HG03469 (cell line): ENCODE data around the gene DPPA4.

ENCODE experiments used
- ATAC-seq: cut with Tn5 transposase; IDR thresholded peaks from one replicate; pipeline ENCODE4 v1.9.1; 2021; ENCODE audit warnings: mild to moderate bottlenecking, moderate library complexity, moderate number of reproducible peaks; ENCODE audit not compliant: unreplicated experiment

Gene DPPA4

GRCh38 chr3:109339197-109339596 lies 1.9 kb upstream of the DPPA4 start:
- ATAC-seq = no peak

GRCh38 chr3:109338322-109338721 lies 976 bp upstream of the DPPA4 start:
- ATAC-seq = no peak

- no peak for ATAC-seq
Observed at GRCh38 chr3:109336291-109336861, 970 bp downstream of the DPPA4 start.

- ATAC-seq = no peak
Observed at GRCh38 chr3:109334572-109334971, 2.8 kb downstream of the DPPA4 start.

GRCh38 chr3:109331692-109332091 lies 5.7 kb downstream of the DPPA4 start:
- no peak for ATAC-seq

- ATAC-seq = no peak
Observed at GRCh38 chr3:109330405-109330804, 6.9 kb downstream of the DPPA4 start.

- ATAC-seq = no peak
Observed at GRCh38 chr3:109328202-109328601, 9.1 kb downstream of the DPPA4 start.

GRCh38 chr3:109325657-109326056 lies 11.7 kb downstream of the DPPA4 start:
- no peak for ATAC-seq

GRCh38 chr3:109325109-109325508 lies 12.2 kb downstream of the DPPA4 start:
- no peak for ATAC-seq

GRCh38 chr3:109316162-109316730 lies 21.1 kb downstream of the DPPA4 start, which contains the start of gene DPPA2:
DPPA2 (minus strand) TSS chr3:109316517; CDS start chr3:109314542, 1,975 bp downstream.
- ATAC-seq = no peak

- ATAC-seq = no peak
Observed at GRCh38 chr3:109313061-109313460, 24.3 kb downstream of the DPPA4 start.

GRCh38 chr3:109297496-109297895 lies 39.9 kb downstream of the DPPA4 start:
- no peak for ATAC-seq

GRCh38 chr3:109284071-109284470 lies 53.3 kb downstream of the DPPA4 start:
- ATAC-seq = no peak

- no peak for ATAC-seq
Observed at GRCh38 chr3:109278546-109278945, 58.8 kb downstream of the DPPA4 start.

GRCh38 chr3:109278141-109278540 lies 59.2 kb downstream of the DPPA4 start:
- ATAC-seq = no peak
